ENCODE results near the gene TRIM9. TPM values are rescaled to one million over a fixed set of nuclear protein-coding genes. Genes with fewer than 3 reads are reported as not detected.

The TRIM9 gene
- total and polyA plus RNA-seq, 2 experiments from 2014 or later: 4.4 to 6.2 TPM

DNA sequence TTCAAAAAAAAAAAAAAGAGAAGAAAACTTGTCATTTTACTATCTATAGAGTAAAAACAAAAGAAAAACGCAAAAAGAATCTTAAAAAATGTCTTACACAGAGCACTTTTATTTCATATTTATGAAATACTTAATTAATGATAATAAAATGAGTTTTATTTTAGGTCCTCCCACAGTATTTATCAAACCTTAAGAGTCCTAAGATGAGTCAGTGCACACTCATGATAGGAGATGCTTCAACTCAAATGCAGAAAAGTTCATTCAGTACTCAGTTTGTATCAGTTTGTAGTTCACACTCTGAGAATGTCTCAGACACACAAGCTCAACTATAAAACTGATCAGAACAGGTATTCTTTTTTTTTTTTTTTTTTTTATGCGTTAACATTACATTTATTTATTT, 41.7 kb downstream of the TRIM9 start:
- no peak overlapping the region for H3K4me3 ChIP-seq
- H3K9me2 ChIP-seq (ENCODE audit: insufficient read depth): 0 out of 2 replicates have a peak, but pooled peaks cover 3% of the 10 kb centered on the region
- no peak for DNase-seq (ENCODE audit: low spot score)
- TF ChIP-seq, protein P1, sequence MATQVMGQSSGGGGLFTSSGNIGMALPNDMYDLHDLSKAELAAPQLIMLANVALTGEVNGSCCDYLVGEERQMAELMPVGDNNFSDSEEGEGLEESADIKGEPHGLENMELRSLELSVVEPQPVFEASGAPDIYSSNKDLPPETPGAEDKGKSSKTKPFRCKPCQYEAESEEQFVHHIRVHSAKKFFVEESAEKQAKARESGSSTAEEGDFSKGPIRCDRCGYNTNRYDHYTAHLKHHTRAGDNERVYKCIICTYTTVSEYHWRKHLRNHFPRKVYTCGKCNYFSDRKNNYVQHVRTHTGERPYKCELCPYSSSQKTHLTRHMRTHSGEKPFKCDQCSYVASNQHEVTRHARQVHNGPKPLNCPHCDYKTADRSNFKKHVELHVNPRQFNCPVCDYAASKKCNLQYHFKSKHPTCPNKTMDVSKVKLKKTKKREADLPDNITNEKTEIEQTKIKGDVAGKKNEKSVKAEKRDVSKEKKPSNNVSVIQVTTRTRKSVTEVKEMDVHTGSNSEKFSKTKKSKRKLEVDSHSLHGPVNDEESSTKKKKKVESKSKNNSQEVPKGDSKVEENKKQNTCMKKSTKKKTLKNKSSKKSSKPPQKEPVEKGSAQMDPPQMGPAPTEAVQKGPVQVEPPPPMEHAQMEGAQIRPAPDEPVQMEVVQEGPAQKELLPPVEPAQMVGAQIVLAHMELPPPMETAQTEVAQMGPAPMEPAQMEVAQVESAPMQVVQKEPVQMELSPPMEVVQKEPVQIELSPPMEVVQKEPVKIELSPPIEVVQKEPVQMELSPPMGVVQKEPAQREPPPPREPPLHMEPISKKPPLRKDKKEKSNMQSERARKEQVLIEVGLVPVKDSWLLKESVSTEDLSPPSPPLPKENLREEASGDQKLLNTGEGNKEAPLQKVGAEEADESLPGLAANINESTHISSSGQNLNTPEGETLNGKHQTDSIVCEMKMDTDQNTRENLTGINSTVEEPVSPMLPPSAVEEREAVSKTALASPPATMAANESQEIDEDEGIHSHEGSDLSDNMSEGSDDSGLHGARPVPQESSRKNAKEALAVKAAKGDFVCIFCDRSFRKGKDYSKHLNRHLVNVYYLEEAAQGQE (IDR thresholded peaks at IDR 0.05; ENCODE audit: unreplicated experiment): no peak
- TF ChIP-seq STAT1 (IDR thresholded peaks at IDR 0.05; ENCODE audit: unreplicated experiment) (no peak), CREB1 (CRISPR knock-in tag; IDR thresholded peaks at IDR 0.05; ENCODE audit: low read depth) (no peak)
- H3K4me2 ChIP-seq: no peak overlapping the region
- no peak for ATAC-seq
- peaks cover 3% of the 10 kb centered on the region for H3K27me3 Mint-ChIP-seq (ENCODE audit: insufficient read depth, low read depth, poor library complexity)
- no peaks in the 10 kb centered on the region for H3K36me3 Mint-ChIP-seq (ENCODE audit: low read depth)
- no peaks in the 10 kb centered on the region for H3K4me1 Mint-ChIP-seq
- no peaks in the 10 kb centered on the region for H3K9me3 Mint-ChIP-seq
- no peak overlapping the region for H3K4me3 Mint-ChIP-seq
- H3K27ac ChIP-seq (ENCODE audit: low read depth): no peak overlapping the region
- no peaks in the 10 kb centered on the region for H3K27me3 ChIP-seq (ENCODE audit: insufficient read depth)
- H3K36me3 ChIP-seq (ENCODE audit: insufficient read depth): no peaks in the 10 kb centered on the region
- H3F3A ChIP-seq (replicated peaks; ENCODE audit: low read depth): no peaks in the 10 kb centered on the region
- no peak overlapping the region for H2AFZ ChIP-seq
- no peaks in the 10 kb centered on the region for H4K20me1 ChIP-seq (replicated peaks; ENCODE audit: insufficient read depth)
- no peaks in the 10 kb centered on the region for H3K79me2 ChIP-seq (replicated peaks; ENCODE audit: insufficient read depth)
- H3K27ac Mint-ChIP-seq: no peak overlapping the region
- H3K4me1 ChIP-seq (ENCODE audit: insufficient read depth): no peaks in the 10 kb centered on the region

DNA sequence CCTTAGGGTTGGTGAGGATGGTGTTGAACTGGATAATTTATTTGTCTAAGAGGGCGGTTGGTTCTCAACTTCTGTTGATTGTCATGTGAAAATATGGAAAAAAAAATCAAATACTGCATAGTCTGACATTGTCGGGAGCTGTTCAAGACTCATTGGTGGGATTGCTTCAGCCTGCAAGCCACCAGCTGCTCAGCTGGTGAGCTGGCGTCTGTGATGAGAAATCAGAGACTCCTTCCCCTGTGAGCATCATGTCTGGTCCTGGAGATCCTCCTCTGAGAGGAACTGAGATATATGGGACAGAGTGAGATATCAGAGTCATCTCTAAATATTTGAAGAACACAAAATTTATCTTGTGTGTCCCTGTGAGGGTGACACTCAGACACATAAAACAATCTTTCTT, 49.9 kb downstream of the TRIM9 start:
- H3K4me3 ChIP-seq: no peak overlapping the region
- peaks cover 15% of the 10 kb centered on the region for H3K4me1 Mint-ChIP-seq
- H3K27me3 ChIP-seq (ENCODE audit: insufficient read depth): no peaks in the 10 kb centered on the region
- peaks cover 17% of the 10 kb centered on the region for H3K4me1 ChIP-seq (ENCODE audit: insufficient read depth)
- no peak overlapping the region for H3K27ac Mint-ChIP-seq
- no peaks in the 10 kb centered on the region for H3K79me2 ChIP-seq (replicated peaks; ENCODE audit: insufficient read depth)
- H3K27ac ChIP-seq (ENCODE audit: low read depth): no peak overlapping the region
- no peaks in the 10 kb centered on the region for H3K9me2 ChIP-seq (ENCODE audit: insufficient read depth)
- H2AFZ ChIP-seq: no peak overlapping the region
- ATAC-seq: no peak
- H3K4me2 ChIP-seq: no peak overlapping the region
- no peaks in the 10 kb centered on the region for H3K27me3 Mint-ChIP-seq (ENCODE audit: insufficient read depth, low read depth, poor library complexity)
- H3K36me3 Mint-ChIP-seq (ENCODE audit: low read depth): no peaks in the 10 kb centered on the region
- no peaks in the 10 kb centered on the region for H3K9me3 Mint-ChIP-seq
- no peaks in the 10 kb centered on the region for H4K20me1 ChIP-seq (replicated peaks; ENCODE audit: insufficient read depth)
- H3K36me3 ChIP-seq (ENCODE audit: insufficient read depth): no peaks in the 10 kb centered on the region
- no peak for DNase-seq (ENCODE audit: low spot score)
- H3K4me3 Mint-ChIP-seq: no peak overlapping the region
- no peaks in the 10 kb centered on the region for H3F3A ChIP-seq (replicated peaks; ENCODE audit: low read depth)
- TF ChIP-seq, protein P2, sequence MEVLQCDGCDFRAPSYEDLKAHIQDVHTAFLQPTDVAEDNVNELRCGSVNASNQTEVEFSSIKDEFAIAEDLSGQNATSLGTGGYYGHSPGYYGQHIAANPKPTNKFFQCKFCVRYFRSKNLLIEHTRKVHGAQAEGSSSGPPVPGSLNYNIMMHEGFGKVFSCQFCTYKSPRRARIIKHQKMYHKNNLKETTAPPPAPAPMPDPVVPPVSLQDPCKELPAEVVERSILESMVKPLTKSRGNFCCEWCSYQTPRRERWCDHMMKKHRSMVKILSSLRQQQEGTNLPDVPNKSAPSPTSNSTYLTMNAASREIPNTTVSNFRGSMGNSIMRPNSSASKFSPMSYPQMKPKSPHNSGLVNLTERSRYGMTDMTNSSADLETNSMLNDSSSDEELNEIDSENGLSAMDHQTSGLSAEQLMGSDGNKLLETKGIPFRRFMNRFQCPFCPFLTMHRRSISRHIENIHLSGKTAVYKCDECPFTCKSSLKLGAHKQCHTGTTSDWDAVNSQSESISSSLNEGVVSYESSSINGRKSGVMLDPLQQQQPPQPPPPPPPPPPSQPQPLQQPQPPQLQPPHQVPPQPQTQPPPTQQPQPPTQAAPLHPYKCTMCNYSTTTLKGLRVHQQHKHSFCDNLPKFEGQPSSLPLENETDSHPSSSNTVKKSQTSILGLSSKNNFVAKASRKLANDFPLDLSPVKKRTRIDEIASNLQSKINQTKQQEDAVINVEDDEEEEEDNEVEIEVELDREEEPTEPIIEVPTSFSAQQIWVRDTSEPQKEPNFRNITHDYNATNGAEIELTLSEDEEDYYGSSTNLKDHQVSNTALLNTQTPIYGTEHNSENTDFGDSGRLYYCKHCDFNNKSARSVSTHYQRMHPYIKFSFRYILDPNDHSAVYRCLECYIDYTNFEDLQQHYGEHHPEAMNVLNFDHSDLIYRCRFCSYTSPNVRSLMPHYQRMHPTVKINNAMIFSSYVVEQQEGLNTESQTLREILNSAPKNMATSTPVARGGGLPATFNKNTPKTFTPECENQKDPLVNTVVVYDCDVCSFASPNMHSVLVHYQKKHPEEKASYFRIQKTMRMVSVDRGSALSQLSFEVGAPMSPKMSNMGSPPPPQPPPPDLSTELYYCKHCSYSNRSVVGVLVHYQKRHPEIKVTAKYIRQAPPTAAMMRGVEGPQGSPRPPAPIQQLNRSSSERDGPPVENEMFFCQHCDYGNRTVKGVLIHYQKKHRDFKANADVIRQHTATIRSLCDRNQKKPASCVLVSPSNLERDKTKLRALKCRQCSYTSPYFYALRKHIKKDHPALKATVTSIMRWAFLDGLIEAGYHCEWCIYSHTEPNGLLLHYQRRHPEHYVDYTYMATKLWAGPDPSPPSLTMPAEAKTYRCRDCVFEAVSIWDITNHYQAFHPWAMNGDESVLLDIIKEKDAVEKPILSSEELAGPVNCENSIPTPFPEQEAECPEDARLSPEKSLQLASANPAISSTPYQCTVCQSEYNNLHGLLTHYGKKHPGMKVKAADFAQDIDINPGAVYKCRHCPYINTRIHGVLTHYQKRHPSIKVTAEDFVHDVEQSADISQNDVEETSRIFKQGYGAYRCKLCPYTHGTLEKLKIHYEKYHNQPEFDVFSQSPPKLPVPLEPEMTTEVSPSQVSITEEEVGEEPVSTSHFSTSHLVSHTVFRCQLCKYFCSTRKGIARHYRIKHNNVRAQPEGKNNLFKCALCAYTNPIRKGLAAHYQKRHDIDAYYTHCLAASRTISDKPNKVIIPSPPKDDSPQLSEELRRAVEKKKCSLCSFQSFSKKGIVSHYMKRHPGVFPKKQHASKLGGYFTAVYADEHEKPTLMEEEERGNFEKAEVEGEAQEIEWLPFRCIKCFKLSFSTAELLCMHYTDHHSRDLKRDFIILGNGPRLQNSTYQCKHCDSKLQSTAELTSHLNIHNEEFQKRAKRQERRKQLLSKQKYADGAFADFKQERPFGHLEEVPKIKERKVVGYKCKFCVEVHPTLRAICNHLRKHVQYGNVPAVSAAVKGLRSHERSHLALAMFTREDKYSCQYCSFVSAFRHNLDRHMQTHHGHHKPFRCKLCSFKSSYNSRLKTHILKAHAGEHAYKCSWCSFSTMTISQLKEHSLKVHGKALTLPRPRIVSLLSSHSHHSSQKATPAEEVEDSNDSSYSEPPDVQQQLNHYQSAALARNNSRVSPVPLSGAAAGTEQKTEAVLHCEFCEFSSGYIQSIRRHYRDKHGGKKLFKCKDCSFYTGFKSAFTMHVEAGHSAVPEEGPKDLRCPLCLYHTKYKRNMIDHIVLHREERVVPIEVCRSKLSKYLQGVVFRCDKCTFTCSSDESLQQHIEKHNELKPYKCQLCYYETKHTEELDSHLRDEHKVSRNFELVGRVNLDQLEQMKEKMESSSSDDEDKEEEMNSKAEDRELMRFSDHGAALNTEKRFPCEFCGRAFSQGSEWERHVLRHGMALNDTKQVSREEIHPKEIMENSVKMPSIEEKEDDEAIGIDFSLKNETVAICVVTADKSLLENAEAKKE (CRISPR knock-in tag; IDR thresholded peaks at IDR 0.05): no peak
- TF ChIP-seq STAT1 (IDR thresholded peaks at IDR 0.05; ENCODE audit: unreplicated experiment) (no peak), ZNF331 (CRISPR knock-in tag; IDR thresholded peaks at IDR 0.05; ENCODE audit: low read depth) (no peak)
- TF ChIP-seq, protein P3, sequence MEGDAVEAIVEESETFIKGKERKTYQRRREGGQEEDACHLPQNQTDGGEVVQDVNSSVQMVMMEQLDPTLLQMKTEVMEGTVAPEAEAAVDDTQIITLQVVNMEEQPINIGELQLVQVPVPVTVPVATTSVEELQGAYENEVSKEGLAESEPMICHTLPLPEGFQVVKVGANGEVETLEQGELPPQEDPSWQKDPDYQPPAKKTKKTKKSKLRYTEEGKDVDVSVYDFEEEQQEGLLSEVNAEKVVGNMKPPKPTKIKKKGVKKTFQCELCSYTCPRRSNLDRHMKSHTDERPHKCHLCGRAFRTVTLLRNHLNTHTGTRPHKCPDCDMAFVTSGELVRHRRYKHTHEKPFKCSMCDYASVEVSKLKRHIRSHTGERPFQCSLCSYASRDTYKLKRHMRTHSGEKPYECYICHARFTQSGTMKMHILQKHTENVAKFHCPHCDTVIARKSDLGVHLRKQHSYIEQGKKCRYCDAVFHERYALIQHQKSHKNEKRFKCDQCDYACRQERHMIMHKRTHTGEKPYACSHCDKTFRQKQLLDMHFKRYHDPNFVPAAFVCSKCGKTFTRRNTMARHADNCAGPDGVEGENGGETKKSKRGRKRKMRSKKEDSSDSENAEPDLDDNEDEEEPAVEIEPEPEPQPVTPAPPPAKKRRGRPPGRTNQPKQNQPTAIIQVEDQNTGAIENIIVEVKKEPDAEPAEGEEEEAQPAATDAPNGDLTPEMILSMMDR (conservative IDR thresholded peaks at IDR 0.05; ENCODE audit: low read depth in 2 of 2): no peak
- TF ChIP-seq, protein P1 (IDR thresholded peaks at IDR 0.05; ENCODE audit: unreplicated experiment): no peak
